ENCODE results near the gene KNG1. TPM values are rescaled to one million over a fixed set of nuclear protein-coding genes. Genes with fewer than 3 reads are reported as not detected.

Gene KNG1
- not detected for polyA plus RNA-seq (2013, experiment 1 of 4)
- polyA plus RNA-seq (2013, experiment 2 of 4), result not detected
- not detected for polyA plus RNA-seq (2013, experiment 3 of 4)
- polyA plus RNA-seq (2013, experiment 4 of 4), result not detected

- Histone ChIP-seq H3K4me1 (ENCODE audit: control insufficient read depth, insufficient read depth, low read length) (no peaks in the 10 kb centered on the region), H3K27ac (ENCODE audit: insufficient read depth, low read depth, low read length, poor library complexity, severe bottlenecking) (no peak within 1 kb of the TSS), H3K36me3 (ENCODE audit: control insufficient read depth, insufficient read depth, low read length) (no peaks in the 10 kb centered on the region), H3K27me3 (ENCODE audit: control insufficient read depth, insufficient read depth, low read length, poor library complexity, severe bottlenecking) (no peaks in the 10 kb centered on the region), H3K9me3 (ENCODE audit: control insufficient read depth, low read length) (no peaks in the 10 kb centered on the region), H3K4me3 (ENCODE audit: insufficient read depth, low read depth, low read length) (no peak within 1 kb of the TSS)
- 71 to 82% methylated on average over 3 of the region's 3 CpGs for WGBS, 2 experiments
Observed at GRCh38 chr3:186717039-186717457, at the start of gene KNG1. Gene KNG1, plus strand, starts transcription at chr3:186717359. Its CDS starts 184 bp downstream, at chr3:186717543.

- 77 to 83% methylated on average over 5 to 6 of the region's 6 CpGs for WGBS, 2 experiments
Observed at GRCh38 chr3:186668426-186668825, 48.7 kb upstream of the KNG1 start.

GRCh38 chr3:186669378-186670084 is 47.6 kb upstream of the KNG1 start:
- H3K4me1 ChIP-seq (ENCODE audit: control insufficient read depth, insufficient read depth, low read length), result peaks cover 7% of the 10 kb centered on the region
- WGBS, 2 experiments, result 91 to 95% methylated on average over 2 of the region's 2 CpGs
- H3K27ac ChIP-seq (ENCODE audit: insufficient read depth, low read depth, low read length, poor library complexity, severe bottlenecking), result no peak overlapping the region
- no peaks in the 10 kb centered on the region for H3K36me3 ChIP-seq (ENCODE audit: control insufficient read depth, insufficient read depth, low read length)
- no peak overlapping the region for H3K4me3 ChIP-seq (ENCODE audit: insufficient read depth, low read depth, low read length)
- H3K27me3 ChIP-seq (ENCODE audit: control insufficient read depth, insufficient read depth, low read length, poor library complexity, severe bottlenecking), result no peaks in the 10 kb centered on the region
- H3K9me3 ChIP-seq (ENCODE audit: control insufficient read depth, low read length), result no peaks in the 10 kb centered on the region

More at GRCh38 chr3:186668426-186668825, 48.7 kb upstream of the KNG1 start:
- no peak overlapping the region for H3K4me3 ChIP-seq (ENCODE audit: insufficient read depth, low read depth, low read length)
- no peaks in the 10 kb centered on the region for H3K9me3 ChIP-seq (ENCODE audit: control insufficient read depth, low read length)
- H3K27ac ChIP-seq (ENCODE audit: insufficient read depth, low read depth, low read length, poor library complexity, severe bottlenecking), result no peak overlapping the region
- H3K4me1 ChIP-seq (ENCODE audit: control insufficient read depth, insufficient read depth, low read length), result peaks cover 11% of the 10 kb centered on the region
- H3K27me3 ChIP-seq (ENCODE audit: control insufficient read depth, insufficient read depth, low read length, poor library complexity, severe bottlenecking), result no peaks in the 10 kb centered on the region
- H3K36me3 ChIP-seq (ENCODE audit: control insufficient read depth, insufficient read depth, low read length), result no peaks in the 10 kb centered on the region

GRCh38 chr3:186670155-186670554 is 47.0 kb upstream of the KNG1 start:
- H3K4me3 ChIP-seq (ENCODE audit: insufficient read depth, low read depth, low read length), result no peak overlapping the region
- no peaks in the 10 kb centered on the region for H3K36me3 ChIP-seq (ENCODE audit: control insufficient read depth, insufficient read depth, low read length)
- no peak overlapping the region for H3K27ac ChIP-seq (ENCODE audit: insufficient read depth, low read depth, low read length, poor library complexity, severe bottlenecking)
- no peaks in the 10 kb centered on the region for H3K9me3 ChIP-seq (ENCODE audit: control insufficient read depth, low read length)
- H3K27me3 ChIP-seq (ENCODE audit: control insufficient read depth, insufficient read depth, low read length, poor library complexity, severe bottlenecking), result no peaks in the 10 kb centered on the region
- peaks cover 7% of the 10 kb centered on the region for H3K4me1 ChIP-seq (ENCODE audit: control insufficient read depth, insufficient read depth, low read length)

GRCh38 chr3:186671051-186671450 is 46.1 kb upstream of the KNG1 start:
- H3K27ac ChIP-seq (ENCODE audit: insufficient read depth, low read depth, low read length, poor library complexity, severe bottlenecking), result no peak overlapping the region
- WGBS, 2 experiments, result 87 to 91% methylated on average over 2 of the region's 3 CpGs

GRCh38 chr3:186678604-186679003 is 38.6 kb upstream of the KNG1 start:
- H3K27ac ChIP-seq (ENCODE audit: insufficient read depth, low read depth, low read length, poor library complexity, severe bottlenecking), result no peak overlapping the region
- no peaks in the 10 kb centered on the region for H3K36me3 ChIP-seq (ENCODE audit: control insufficient read depth, insufficient read depth, low read length)
- no peak overlapping the region for H3K4me3 ChIP-seq (ENCODE audit: insufficient read depth, low read depth, low read length)
- no peaks in the 10 kb centered on the region for H3K9me3 ChIP-seq (ENCODE audit: control insufficient read depth, low read length)
- no peaks in the 10 kb centered on the region for H3K27me3 ChIP-seq (ENCODE audit: control insufficient read depth, insufficient read depth, low read length, poor library complexity, severe bottlenecking)
- no peaks in the 10 kb centered on the region for H3K4me1 ChIP-seq (ENCODE audit: control insufficient read depth, insufficient read depth, low read length)

More at GRCh38 chr3:186671051-186671450, 46.1 kb upstream of the KNG1 start:
- Histone ChIP-seq H3K4me1 (ENCODE audit: control insufficient read depth, insufficient read depth, low read length) (peaks cover 7% of the 10 kb centered on the region), H3K36me3 (ENCODE audit: control insufficient read depth, insufficient read depth, low read length) (no peaks in the 10 kb centered on the region), H3K4me3 (ENCODE audit: insufficient read depth, low read depth, low read length) (no peak overlapping the region), H3K9me3 (ENCODE audit: control insufficient read depth, low read length) (no peaks in the 10 kb centered on the region), H3K27me3 (ENCODE audit: control insufficient read depth, insufficient read depth, low read length, poor library complexity, severe bottlenecking) (no peaks in the 10 kb centered on the region)

- Histone ChIP-seq H3K9me3 (ENCODE audit: control insufficient read depth, low read length) (no peaks in the 10 kb centered on the region), H3K36me3 (ENCODE audit: control insufficient read depth, insufficient read depth, low read length) (no peaks in the 10 kb centered on the region), H3K27me3 (ENCODE audit: control insufficient read depth, insufficient read depth, low read length, poor library complexity, severe bottlenecking) (no peaks in the 10 kb centered on the region), H3K4me3 (ENCODE audit: insufficient read depth, low read depth, low read length) (no peak overlapping the region), H3K27ac (ENCODE audit: insufficient read depth, low read depth, low read length, poor library complexity, severe bottlenecking) (no peak overlapping the region), H3K4me1 (ENCODE audit: control insufficient read depth, insufficient read depth, low read length) (no peaks in the 10 kb centered on the region)
- 83 to 100% methylated on average over 1 of the region's 1 CpG for WGBS, 2 experiments
Observed at GRCh38 chr3:186679151-186679550, 38.0 kb upstream of the KNG1 start.

GRCh38 chr3:186680869-186681268 is 36.3 kb upstream of the KNG1 start:
- Histone ChIP-seq H3K4me3 (ENCODE audit: insufficient read depth, low read depth, low read length) (no peak overlapping the region), H3K36me3 (ENCODE audit: control insufficient read depth, insufficient read depth, low read length) (no peaks in the 10 kb centered on the region), H3K27ac (ENCODE audit: insufficient read depth, low read depth, low read length, poor library complexity, severe bottlenecking) (no peak overlapping the region), H3K27me3 (ENCODE audit: control insufficient read depth, insufficient read depth, low read length, poor library complexity, severe bottlenecking) (no peaks in the 10 kb centered on the region), H3K4me1 (ENCODE audit: control insufficient read depth, insufficient read depth, low read length) (no peaks in the 10 kb centered on the region), H3K9me3 (ENCODE audit: control insufficient read depth, low read length) (no peaks in the 10 kb centered on the region)
- 93 to 95% methylated on average over 1 of the region's 1 CpG for WGBS, 2 experiments

GRCh38 chr3:186682812-186683211 is 34.3 kb upstream of the KNG1 start:
- Histone ChIP-seq H3K36me3 (ENCODE audit: control insufficient read depth, insufficient read depth, low read length) (no peaks in the 10 kb centered on the region), H3K27me3 (ENCODE audit: control insufficient read depth, insufficient read depth, low read length, poor library complexity, severe bottlenecking) (no peaks in the 10 kb centered on the region), H3K4me1 (ENCODE audit: control insufficient read depth, insufficient read depth, low read length) (no peaks in the 10 kb centered on the region), H3K27ac (ENCODE audit: insufficient read depth, low read depth, low read length, poor library complexity, severe bottlenecking) (no peak overlapping the region), H3K9me3 (ENCODE audit: control insufficient read depth, low read length) (no peaks in the 10 kb centered on the region), H3K4me3 (ENCODE audit: insufficient read depth, low read depth, low read length) (no peak overlapping the region)
- 86 to 89% methylated on average over 3 of the region's 3 CpGs for WGBS, 2 experiments

GRCh38 chr3:186683979-186684378 is 33.2 kb upstream of the KNG1 start:
- WGBS, 2 experiments, result 80 to 86% methylated on average over 3 of the region's 3 CpGs
- Histone ChIP-seq H3K36me3 (ENCODE audit: control insufficient read depth, insufficient read depth, low read length) (no peaks in the 10 kb centered on the region), H3K27ac (ENCODE audit: insufficient read depth, low read depth, low read length, poor library complexity, severe bottlenecking) (no peak overlapping the region)

More at GRCh38 chr3:186683979-186684378, 33.2 kb upstream of the KNG1 start:
- Histone ChIP-seq H3K9me3 (ENCODE audit: control insufficient read depth, low read length) (no peaks in the 10 kb centered on the region), H3K4me1 (ENCODE audit: control insufficient read depth, insufficient read depth, low read length) (no peaks in the 10 kb centered on the region), H3K4me3 (ENCODE audit: insufficient read depth, low read depth, low read length) (no peak overlapping the region), H3K27me3 (ENCODE audit: control insufficient read depth, insufficient read depth, low read length, poor library complexity, severe bottlenecking) (no peaks in the 10 kb centered on the region)

Data from ectodermal cell (in vitro differentiated cells).